WI38 (cell line): ENCODE results near the gene CRYM.
"Not testable (repeated sequence)": the region's sequence is repeated elsewhere in the genome, so short reads cannot be mapped to it uniquely, and the experiment has no call there.

Source experiments
- H3K4me3 ChIP-seq: 2 replicates; pipeline ENCODE4 v1.5.1; 2011; ENCODE audit warnings: low read depth, mild to moderate bottlenecking, control low read depth, low read length
- CTCF ChIP-seq: IDR thresholded peaks from 2 replicates; pipeline ENCODE4 v1.5.1; 2012; ENCODE audit warnings: low read depth, mild to moderate bottlenecking, control low read depth, low read length

The CRYM gene

DNA sequence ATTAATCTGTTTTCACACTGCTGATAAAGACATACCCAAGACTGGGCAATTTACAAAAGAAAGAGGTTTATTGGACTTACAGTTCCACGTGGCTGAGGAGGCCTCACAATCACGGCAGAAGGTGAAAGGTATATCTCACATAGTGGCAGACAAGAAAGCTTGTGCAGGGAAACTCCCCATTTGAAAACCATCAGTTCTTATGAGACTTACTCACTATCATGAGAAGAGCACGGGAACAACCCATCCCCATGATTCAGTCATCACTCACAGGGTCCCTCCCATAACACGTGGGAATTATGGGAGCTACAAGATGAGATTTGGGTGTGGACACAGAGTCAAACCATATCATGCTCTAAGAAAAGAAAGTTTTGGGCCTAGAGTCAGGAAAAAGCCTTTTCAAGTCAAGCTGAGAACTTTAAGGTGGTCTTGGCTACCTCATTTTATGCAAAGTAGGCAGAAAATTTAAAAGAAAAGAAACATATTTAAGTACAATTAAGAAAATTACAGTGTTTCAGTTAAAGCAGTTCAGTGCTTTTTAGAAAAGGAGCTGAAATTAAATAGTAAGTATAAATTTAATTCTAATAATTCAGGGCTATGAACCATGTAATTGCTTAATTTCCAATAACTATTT, 24.9 kb upstream of the CRYM start:
- no peak for TF ChIP-seq CTCF
- peak overlapping the region; percentile 77 for H3K4me3 ChIP-seq

DNA sequence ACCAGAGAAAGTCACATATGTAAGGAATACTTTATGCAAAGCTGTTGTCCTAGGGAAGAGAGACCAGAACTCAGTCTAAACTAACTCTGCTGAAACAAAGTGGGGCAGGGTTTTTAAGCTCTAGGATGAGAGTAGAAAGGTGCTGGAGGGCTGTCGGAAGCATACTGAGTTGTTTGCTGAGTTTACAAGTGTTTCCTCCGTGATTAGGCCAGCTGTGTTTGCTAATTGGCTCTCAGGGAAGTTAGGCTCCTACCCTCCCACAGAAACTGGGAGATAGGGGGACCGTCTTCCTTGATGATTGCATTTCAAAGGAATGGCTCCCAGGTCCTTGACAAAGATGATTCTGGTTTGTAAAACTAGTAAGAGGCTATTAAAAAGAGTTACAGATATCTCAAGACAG, 24.4 kb upstream of the CRYM start:
- peak overlapping the region; percentile 77 for H3K4me3 ChIP-seq
- no peak for TF ChIP-seq CTCF

GRCh38 chr16:21301895-21302291, 23.8 kb upstream of the CRYM start:
- peak overlapping the region; percentile 77 for H3K4me3 ChIP-seq
- no peak for TF ChIP-seq CTCF

DNA sequence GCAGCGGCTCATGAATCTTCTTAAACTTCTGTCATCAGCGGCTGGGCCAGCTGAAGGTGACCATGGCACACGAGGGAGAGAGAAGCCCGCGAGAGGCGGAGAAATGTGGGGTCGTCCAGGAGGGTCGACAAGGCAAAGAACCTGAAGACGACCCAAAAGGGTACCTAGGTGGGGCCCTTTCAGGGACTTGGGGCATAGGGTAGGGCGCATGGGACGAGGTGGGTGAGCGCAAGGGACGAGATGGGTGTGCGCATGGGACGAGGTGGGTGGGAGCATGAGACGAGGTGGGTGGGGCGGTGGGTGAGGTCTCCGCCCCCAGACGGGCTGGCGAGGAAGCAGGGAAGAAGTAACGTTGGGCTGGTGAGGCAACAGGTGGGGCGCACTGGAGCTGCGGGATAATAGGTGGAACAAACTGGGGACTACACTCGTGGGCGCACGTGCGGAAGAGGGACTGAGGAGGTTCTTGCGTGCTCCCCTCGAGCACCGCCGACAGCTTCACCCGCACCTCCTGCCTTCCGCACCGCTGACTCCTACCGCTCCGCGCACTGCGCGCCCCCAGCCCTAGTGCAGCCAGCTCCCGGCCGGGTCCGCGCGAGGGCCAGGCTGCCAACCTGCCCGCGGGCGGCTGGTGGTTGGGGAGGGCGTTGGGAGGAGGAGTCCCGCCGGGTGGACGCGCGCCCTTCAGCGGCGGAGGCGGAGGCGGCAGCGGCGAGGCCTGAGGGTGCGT, 23.2 kb upstream of the CRYM start:
- H3K4me3 ChIP-seq, result peak overlapping the region; percentile 77
- TF ChIP-seq CTCF, result peak; percentile 20; the same call in 1 of the 2 replicates

DNA sequence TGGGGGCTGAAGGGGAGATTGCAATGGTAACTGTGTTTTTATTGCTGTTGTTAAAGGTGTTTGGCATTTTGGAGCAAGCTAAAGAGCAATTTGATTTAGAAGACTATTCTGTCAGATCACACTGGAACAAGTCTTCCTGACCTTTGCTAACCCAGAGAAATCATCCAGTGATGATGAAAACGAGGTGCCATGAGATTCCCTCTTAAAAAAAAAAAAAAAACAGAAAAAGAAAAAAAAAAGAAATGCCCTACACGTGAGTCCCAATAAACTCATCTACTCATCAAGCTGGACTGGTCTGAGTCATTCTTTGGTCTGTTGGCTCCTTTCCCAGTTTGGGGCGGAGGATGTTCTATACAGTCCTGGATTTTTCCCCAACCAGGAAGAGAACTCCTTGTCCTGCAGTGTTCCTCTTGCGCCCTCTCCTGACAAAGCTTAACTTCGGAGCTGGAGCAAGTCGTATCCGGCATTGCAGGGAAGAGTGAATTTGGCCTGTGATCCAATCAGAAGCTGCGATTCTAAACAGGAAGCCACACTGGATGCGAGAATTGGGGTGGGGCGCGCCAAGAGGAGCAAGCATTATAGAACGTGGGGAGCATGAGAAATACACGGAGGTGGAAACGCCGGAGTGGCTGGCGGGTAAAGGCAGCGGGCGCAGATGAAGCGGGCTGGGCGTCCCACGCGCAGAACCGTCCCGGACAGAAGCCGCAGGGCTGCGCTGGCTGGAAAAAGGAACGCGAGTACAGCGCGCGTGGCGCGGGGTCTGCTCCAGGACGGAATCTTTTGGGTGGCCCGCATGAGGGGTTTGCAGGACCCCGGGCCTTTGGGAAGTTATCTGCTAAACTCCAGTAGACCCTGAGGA, 22.4 kb upstream of the CRYM start:
- peak; percentile 81 for TF ChIP-seq CTCF
- peak overlapping the region; percentile 77 for H3K4me3 ChIP-seq

DNA sequence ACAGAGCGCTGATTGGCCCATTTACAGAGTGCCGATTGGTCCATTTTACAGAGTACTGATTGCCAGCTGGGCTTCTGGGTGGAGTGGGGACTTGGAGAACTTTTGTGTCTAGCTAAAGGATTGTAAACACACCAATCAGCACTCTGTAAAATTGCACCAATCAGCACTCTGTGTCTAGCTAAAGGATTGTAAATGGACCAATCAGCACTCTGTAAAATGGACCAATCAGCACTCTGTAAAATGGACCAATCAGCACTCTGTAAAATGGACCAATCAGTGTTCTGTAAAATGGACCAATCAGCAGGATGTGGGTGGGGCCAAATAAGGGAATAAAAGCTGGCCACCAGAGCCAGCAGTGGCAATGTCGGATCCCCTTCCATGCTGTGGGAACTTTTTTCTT, 11.7 kb upstream of the CRYM start:
- H3K4me3 ChIP-seq, result not testable (repeated sequence)

- H3K4me3 ChIP-seq, result no peak overlapping the region
- no peak for TF ChIP-seq CTCF
These were observed 7.2 kb upstream of the CRYM start for GRCh38 chr16:21285314-21285713.
